Liver (tissue), 3 donors: ENCODE data around the gene CYSRT1.

ENCODE experiments used
- ATF3 ChIP-seq: IDR thresholded peaks from 2 replicates; pipeline ENCODE4 v1.6.1; 2016; ENCODE audit warnings: antibody characterized with exemption
- CTCF ChIP-seq: fragments of 150-350 bp; IDR thresholded peaks from 2 replicates; pipeline ENCODE4 v1.5.1; 2017; ENCODE audit warnings: improper control_type of control experiment, low read depth, low read length; ENCODE audit not compliant: missing input control
- EGR1 ChIP-seq, 2 donors: IDR thresholded peaks; 2 replicates each; pipeline ENCODE4 v1.6.1; 2016 to 2018; ENCODE audit warnings: antibody characterized with exemption in 2 of 2, low read depth in 2 of 2
- FOXA1 ChIP-seq: IDR thresholded peaks from 2 replicates; pipeline ENCODE4 v1.6.1; 2016; ENCODE audit warnings: antibody characterized with exemption
- HNF4A ChIP-seq, 2 donors: conservative IDR thresholded peaks; 2 replicates each; pipeline ENCODE4 v1.6.1; 2016; ENCODE audit warnings: antibody characterized with exemption in 2 of 2, mild to moderate bottlenecking in 2 of 2
- JUND ChIP-seq, 2 donors: IDR thresholded peaks; 2 replicates each; pipeline ENCODE4 v1.6.1; 2016; ENCODE audit warnings: antibody characterized with exemption in 2 of 2
- MAX ChIP-seq: IDR thresholded peaks from 2 replicates; pipeline ENCODE4 v1.6.1; 2016; ENCODE audit warnings: antibody characterized with exemption
- RAD21 ChIP-seq, 2 donors: IDR thresholded peaks; 2 replicates each; pipeline ENCODE4 v1.6.1; 2016; ENCODE audit warnings: antibody characterized with exemption in 2 of 2, mild to moderate bottlenecking in 2 of 2
- REST ChIP-seq: IDR thresholded peaks from 2 replicates; pipeline ENCODE4 v1.6.1; 2016; ENCODE audit warnings: antibody characterized with exemption, mild to moderate bottlenecking
- YY1 ChIP-seq: IDR thresholded peaks from 2 replicates; pipeline ENCODE4 v1.6.1; 2016; ENCODE audit warnings: antibody characterized with exemption, mild to moderate bottlenecking
- ZBTB33 ChIP-seq: IDR thresholded peaks from 2 replicates; pipeline ENCODE4 v1.6.1; 2016; ENCODE audit warnings: antibody characterized with exemption
- donor health status: healthy.
- donor health status: healthy.

GRCh38 chr9:137184881-137185660 is 39.9 kb upstream of the CYSRT1 start:
- TF ChIP-seq CTCF (no peak), EGR1 (IDR thresholded peaks at IDR 0.05; ENCODE audit: low read depth in 2 of 2) (no peak), RAD21 (IDR thresholded peaks at IDR 0.05) (no peak), MAX (no peak), REST (no peak), ATF3 (no peak), YY1 (no peak), ZBTB33 (no peak), JUND (IDR thresholded peaks at IDR 0.05) (no peak), HNF4A (conservative IDR thresholded peaks at IDR 0.05) (no peak), FOXA1 (no peak)
